22Rv1 (cell line): ENCODE data around the gene ZNF438.

ENCODE experiments used
- H3K27ac ChIP-seq: fragments of 450-650 bp; 2 replicates; pipeline ENCODE4 v1.5.1; 2017
- CTCF ChIP-seq: fragments of 450-650 bp; IDR thresholded peaks from 2 replicates; pipeline ENCODE4 v1.5.1; 2017; ENCODE audit warnings: mild to moderate bottlenecking
- ZFX ChIP-seq: fragments of 450-650 bp; IDR thresholded peaks from 2 replicates; pipeline ENCODE4 v1.6.1; 2017; ENCODE audit warnings: antibody characterized with exemption, borderline replicate concordance

Gene ZNF438

GRCh38 chr10:31031558-31032257 is at the start of gene ZNF438:
Gene ZNF438, minus strand, starts transcription at chr10:31031865. Its CDS starts 154,831 bp downstream, at chr10:30877034.
- H3K27ac ChIP-seq, result peak within 1 kb of the TSS; percentile 89
- TF ChIP-seq CTCF, result peak; percentile 39; the same call in 1 of the 2 replicates
- TF ChIP-seq ZFX, result no peak

- TF ChIP-seq CTCF, result no peak
- TF ChIP-seq ZFX, result no peak
- H3K27ac ChIP-seq, result no peak overlapping the region
Measured at GRCh38 chr10:31076610-31076988, 44.9 kb upstream of the ZNF438 start.

GRCh38 chr10:31075881-31076609 is 44.4 kb upstream of the ZNF438 start:
- no peak overlapping the region for H3K27ac ChIP-seq
- TF ChIP-seq CTCF (no peak), ZFX (no peak)

- no peak overlapping the region for H3K27ac ChIP-seq
- TF ChIP-seq CTCF, result no peak
- TF ChIP-seq ZFX, result no peak
Measured at GRCh38 chr10:31075434-31075833, 43.8 kb upstream of the ZNF438 start.

GRCh38 chr10:31074722-31075086 is 43.0 kb upstream of the ZNF438 start:
- no peak overlapping the region for H3K27ac ChIP-seq
- TF ChIP-seq CTCF, result no peak

GRCh38 chr10:31073996-31074721 is 42.5 kb upstream of the ZNF438 start:
- TF ChIP-seq CTCF, result no peak
- TF ChIP-seq ZFX, result no peak
- H3K27ac ChIP-seq, result no peak overlapping the region

GRCh38 chr10:31073211-31073610 is 41.5 kb upstream of the ZNF438 start:
- no peak for TF ChIP-seq CTCF
- TF ChIP-seq ZFX, result no peak
- no peak overlapping the region for H3K27ac ChIP-seq
